ENCODE data around the gene MGAT4C. TPM values are rescaled to one million over a fixed set of nuclear protein-coding genes. Genes with fewer than 3 reads are reported as not detected.
"Not testable (repeated sequence)": the region's sequence is repeated elsewhere in the genome, so short reads cannot be mapped to it uniquely, and the experiment has no call there.

MGAT4C gene
- total RNA-seq, 4 donors from 2014 or later, result 0.14 to 0.75 (median 0.16) TPM; not detected in 1

GRCh38 chr12:86097161-86097560 lies 159.0 kb downstream of the MGAT4C start:
- Histone ChIP-seq H3K27ac (no peak overlapping the region), H3K36me3 (no peaks in the 10 kb centered on the region), H3K9me3 (no peaks in the 10 kb centered on the region), H3K4me1 (no peaks in the 10 kb centered on the region), H3K27me3 (no peaks in the 10 kb centered on the region), H3K4me3 (no peak overlapping the region)
- no peak for TF ChIP-seq POLR2AphosphoS5 (IDR thresholded peaks at IDR 0.05)
- TF ChIP-seq POLR2A (IDR thresholded peaks at IDR 0.05), result no peak
- TF ChIP-seq CTCF (IDR thresholded peaks at IDR 0.05), result no peak
- no peak for TF ChIP-seq EP300 (IDR thresholded peaks at IDR 0.05; ENCODE audit: low read depth)
- intact Hi-C loops (cut with DNase I; ENCODE audit: low total_unique reads) (no loop called here), in situ Hi-C loops (cut with MboI; ENCODE audit: low pct_ligation_motif_present in 1 of 4, low pct_unique_long_range_greater_than_20kb in 1 of 4, low sequenced_read_pairs in 3 of 4) (no loop called here)
- no peak for DNase-seq

DNA sequence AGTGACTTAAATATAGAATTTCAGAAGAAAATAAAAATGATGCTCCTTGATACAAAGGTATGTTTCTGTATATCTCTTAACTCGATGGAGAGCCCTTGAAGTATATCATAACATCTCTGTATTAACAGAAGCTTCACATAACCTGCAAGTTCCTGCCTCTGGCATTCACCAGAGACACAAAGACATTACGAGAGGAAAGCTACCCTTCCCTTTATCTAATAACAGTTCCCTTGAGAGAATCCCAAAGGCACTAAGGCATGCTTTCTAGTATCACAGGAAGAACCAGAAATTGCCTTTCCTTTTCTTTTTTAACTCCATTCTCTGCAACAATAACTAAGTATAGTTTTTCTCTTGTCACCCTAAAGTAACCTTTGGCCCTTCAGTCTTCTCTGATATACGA lies 164.5 kb downstream of the MGAT4C start:
- no peak for DNase-seq
- intact Hi-C loops (cut with DNase I; ENCODE audit: low total_unique reads) (no loop called here), in situ Hi-C loops (cut with MboI; ENCODE audit: low pct_ligation_motif_present in 1 of 4, low pct_unique_long_range_greater_than_20kb in 1 of 4, low sequenced_read_pairs in 3 of 4) (no loop called here)
- Histone ChIP-seq H3K4me3 (no peak overlapping the region), H3K9me3 (no peaks in the 10 kb centered on the region), H3K27me3 (no peaks in the 10 kb centered on the region), H3K27ac (no peak overlapping the region), H3K36me3 (no peaks in the 10 kb centered on the region), H3K4me1 (no peaks in the 10 kb centered on the region)
- no peak for TF ChIP-seq EP300 (IDR thresholded peaks at IDR 0.05; ENCODE audit: low read depth)
- no peak for TF ChIP-seq CTCF (IDR thresholded peaks at IDR 0.05)
- TF ChIP-seq POLR2AphosphoS5 (IDR thresholded peaks at IDR 0.05), result no peak
- no peak for TF ChIP-seq POLR2A (IDR thresholded peaks at IDR 0.05)
- WGBS, 2 donors (ENCODE audit: low coverage in 1 of 2), result 19 to 28% methylated on average over 3 of the region's 3 CpGs

GRCh38 chr12:86081843-86082242 lies 174.3 kb downstream of the MGAT4C start:
- no peak for DNase-seq
- H3K36me3 ChIP-seq, result no peaks in the 10 kb centered on the region
- no peaks in the 10 kb centered on the region for H3K9me3 ChIP-seq
- no peaks in the 10 kb centered on the region for H3K27me3 ChIP-seq
- TF ChIP-seq CTCF (IDR thresholded peaks at IDR 0.05), result no peak
- TF ChIP-seq EP300 (IDR thresholded peaks at IDR 0.05; ENCODE audit: low read depth), result no peak
- intact Hi-C loops (cut with DNase I; ENCODE audit: low total_unique reads), result no loop called here
- H3K27ac ChIP-seq, result no peak overlapping the region
- in situ Hi-C loops (cut with MboI; ENCODE audit: low pct_ligation_motif_present in 1 of 4, low pct_unique_long_range_greater_than_20kb in 1 of 4, low sequenced_read_pairs in 3 of 4), result no loop called here
- H3K4me3 ChIP-seq, result no peak overlapping the region
- no peaks in the 10 kb centered on the region for H3K4me1 ChIP-seq

DNA sequence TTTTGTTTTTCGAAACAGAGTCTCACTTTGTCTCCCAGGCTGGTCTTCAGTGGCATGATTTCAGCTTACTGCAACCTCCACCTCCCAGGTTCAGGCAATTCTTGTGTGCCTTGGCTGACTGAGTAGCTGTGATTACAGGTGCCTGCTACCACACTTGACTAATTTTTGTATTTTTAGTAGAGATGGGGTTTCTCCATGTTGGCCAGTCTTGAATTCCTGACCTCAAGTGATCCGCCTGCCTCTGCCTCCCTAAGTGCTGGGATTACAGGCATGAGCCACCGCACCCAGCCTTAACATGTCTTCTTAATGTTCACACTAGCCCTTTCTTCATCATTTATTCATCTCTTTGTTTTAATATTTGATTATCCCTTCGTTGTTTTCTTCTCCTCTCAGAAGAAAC lies 197.1 kb downstream of the MGAT4C start:
- H3K27ac ChIP-seq; DNase-seq; in situ Hi-C loops (cut with MboI; ENCODE audit: low pct_ligation_motif_present in 1 of 4, low pct_unique_long_range_greater_than_20kb in 1 of 4, low sequenced_read_pairs in 3 of 4); intact Hi-C loops (cut with DNase I; ENCODE audit: low total_unique reads); H3K9me3 ChIP-seq; H3K4me1 ChIP-seq; H3K4me3 ChIP-seq; H3K27me3 ChIP-seq; H3K36me3 ChIP-seq: not testable (repeated sequence)
- WGBS, 2 donors (ENCODE audit: low coverage in 1 of 2), result 58 to 75% methylated on average over 2 to 4 of the region's 4 CpGs

- Histone ChIP-seq H3K4me1 (no peaks in the 10 kb centered on the region), H3K27me3 (no peaks in the 10 kb centered on the region), H3K27ac (no peak overlapping the region), H3K36me3 (no peaks in the 10 kb centered on the region), H3K9me3 (no peaks in the 10 kb centered on the region), H3K4me3 (no peak overlapping the region)
- 48 to 50% methylated on average over 2 of the region's 2 CpGs for WGBS, 2 donors (ENCODE audit: low coverage in 1 of 2)
- TF ChIP-seq EP300 (IDR thresholded peaks at IDR 0.05; ENCODE audit: low read depth) (no peak), CTCF (IDR thresholded peaks at IDR 0.05) (no peak), POLR2A (IDR thresholded peaks at IDR 0.05) (no peak), POLR2AphosphoS5 (IDR thresholded peaks at IDR 0.05) (no peak)
- no peak for DNase-seq
- in situ Hi-C loops (cut with MboI; ENCODE audit: low pct_ligation_motif_present in 1 of 4, low pct_unique_long_range_greater_than_20kb in 1 of 4, low sequenced_read_pairs in 3 of 4), result no loop called here
- intact Hi-C loops (cut with DNase I; ENCODE audit: low total_unique reads), result no loop called here
Observed at GRCh38 chr12:86057092-86057845, 198.9 kb downstream of the MGAT4C start.
